HG03066 (cell line): ENCODE results near the gene RIN1.
A peak's percentile ranks its signal among the peaks of the same experiment; 100 is the strongest.

Experiments
- ATAC-seq: cut with Tn5 transposase; IDR thresholded peaks from one replicate; pipeline ENCODE4 v1.9.1; 2021; ENCODE audit warnings: low read depth; ENCODE audit not compliant: unreplicated experiment

The RIN1 gene

DNA sequence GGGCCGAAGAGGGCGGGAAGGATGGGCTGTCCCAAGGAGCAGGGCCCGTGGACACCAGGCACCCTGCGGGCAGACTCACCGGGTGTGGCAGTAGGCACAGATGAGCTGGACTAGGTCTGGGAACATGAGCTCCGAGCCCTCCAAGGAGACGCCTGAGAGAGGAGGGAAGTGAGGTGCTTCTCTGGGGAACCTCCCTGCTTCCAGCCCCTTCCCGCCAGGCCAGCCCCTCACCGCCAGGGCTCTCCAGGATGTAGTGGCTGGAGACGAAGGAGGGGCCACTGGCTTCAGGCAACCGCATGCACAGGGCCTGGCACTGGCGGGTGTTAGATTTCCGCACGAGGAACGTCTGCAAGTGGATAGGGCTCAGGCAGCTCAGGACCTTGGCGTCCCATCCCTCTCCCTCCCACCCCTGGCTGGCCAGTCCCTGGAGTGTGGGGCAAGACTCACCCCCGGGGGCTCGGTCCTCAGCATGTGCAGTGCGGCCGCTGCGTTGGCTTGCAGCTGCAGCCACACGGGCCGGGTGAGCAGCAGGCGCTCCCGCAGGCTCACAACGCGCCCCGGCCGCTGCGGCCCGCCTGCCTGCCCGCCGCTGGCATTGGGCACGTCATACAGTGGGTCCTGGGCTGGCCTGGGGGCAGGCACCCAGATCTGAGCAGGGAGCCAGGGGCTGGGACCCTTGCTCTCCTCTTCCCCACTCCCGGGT lies 552 bp downstream of the RIN1 start:
- ATAC-seq, result no peak

DNA sequence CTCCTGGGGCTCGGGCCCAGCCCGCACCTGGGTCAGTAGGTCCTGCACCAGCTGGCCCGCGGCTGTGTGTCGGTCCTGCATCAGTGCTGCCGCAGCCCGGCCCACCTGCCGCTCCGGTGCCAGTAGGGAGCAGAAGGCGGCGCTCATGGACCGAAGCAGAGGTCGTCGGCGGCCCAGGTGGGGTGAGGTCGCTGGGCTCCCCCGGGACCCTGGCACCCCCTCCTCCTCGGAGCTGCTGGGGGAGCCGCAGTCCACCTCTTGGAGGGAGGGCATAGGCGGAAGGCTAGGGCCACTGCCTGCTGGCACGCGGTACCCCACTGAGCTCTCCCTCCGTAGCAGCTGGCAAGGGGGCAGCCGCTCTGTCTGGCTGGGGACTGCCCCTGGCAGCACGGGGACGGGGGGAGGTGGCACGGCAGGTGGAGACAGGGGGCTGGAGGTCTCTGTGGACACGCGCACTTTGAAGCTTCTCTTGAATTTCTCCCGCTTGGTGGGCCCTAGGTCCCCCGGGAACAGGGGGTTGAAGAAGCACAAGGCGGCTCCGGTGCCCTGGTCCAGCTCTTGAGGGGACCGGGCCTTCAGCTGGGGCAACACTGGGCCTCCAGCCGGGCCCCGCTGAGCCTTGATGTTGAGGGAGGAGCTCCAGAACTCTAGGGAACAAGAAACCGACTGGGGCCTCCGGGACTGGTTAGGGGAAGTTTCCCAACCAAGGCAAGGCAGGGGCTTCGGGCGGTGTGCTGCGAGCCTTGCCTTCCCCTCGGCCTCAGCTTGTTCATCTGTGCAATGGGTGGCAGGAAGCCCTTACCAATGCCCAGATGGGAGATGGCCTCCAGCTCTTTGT lies 1.4 kb downstream of the RIN1 start:
- ATAC-seq, result no peak

DNA sequence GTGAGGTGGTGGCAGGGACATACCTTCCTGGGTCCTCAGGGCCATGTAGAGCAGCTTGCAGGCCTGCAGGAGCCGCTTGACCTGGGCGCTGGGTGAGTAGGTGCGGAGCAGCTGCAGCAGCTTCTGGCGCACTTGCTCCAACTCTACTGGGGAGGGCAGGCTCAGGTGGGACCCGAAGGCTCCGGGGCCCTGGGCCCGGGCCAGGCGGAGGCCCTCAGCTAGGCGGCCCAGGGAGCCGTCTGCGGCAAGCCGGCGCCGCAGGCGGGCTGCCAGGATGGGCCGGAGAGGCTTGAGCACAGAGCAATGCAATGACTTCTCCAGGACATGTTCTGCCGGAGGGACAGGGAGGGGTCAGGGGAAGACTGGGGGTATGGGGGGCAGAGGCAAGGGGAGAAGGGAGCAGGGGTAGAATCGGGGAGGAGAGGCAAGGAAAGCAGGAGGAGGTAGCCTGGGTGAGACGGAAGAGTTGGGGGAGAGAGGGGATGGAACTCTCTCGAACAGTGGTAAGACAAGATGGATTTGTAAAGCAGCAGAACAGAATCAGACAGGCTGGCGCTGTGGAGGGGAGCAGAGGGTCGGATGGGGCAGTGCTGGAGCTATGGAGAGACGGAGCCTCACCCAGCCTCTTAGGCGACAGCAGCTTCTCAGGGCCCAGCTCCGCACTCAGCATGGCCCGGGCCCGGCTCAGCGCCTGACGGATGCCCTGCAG lies 2.2 kb downstream of the RIN1 start:
- ATAC-seq, result no peak

DNA sequence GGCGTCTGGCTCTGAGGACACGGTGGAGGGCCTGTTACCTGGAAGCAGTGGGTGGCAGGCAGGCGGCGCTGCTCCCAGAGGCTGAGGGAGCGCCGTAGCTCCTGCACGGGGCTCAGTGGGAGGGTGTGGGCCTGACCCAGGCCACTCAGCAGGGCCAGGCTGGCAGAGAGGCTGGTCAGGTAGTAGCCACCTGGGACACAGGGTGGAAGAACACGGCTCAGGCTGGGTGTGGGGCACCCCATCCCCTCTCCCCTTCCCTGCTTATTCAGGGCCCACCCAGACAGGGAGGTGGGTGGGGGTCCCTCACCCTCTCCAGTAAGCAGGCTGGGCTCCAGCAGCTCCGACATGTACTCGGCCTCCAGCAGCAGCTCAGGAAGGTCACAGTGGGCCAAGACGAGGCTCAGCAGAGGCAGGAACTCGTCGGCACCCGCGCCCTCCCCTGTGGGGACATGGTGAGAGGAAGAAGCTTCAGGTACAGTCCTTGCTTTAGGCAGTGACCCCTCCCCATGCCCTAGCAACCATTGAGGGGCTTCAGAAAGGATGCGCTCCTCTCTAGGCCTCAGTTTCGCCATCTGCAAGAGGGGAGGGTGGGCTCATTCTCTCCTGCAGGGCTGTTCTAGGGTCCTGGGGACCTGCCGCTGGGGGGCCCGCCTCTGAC lies 2.9 kb downstream of the RIN1 start:
- no peak for ATAC-seq

DNA sequence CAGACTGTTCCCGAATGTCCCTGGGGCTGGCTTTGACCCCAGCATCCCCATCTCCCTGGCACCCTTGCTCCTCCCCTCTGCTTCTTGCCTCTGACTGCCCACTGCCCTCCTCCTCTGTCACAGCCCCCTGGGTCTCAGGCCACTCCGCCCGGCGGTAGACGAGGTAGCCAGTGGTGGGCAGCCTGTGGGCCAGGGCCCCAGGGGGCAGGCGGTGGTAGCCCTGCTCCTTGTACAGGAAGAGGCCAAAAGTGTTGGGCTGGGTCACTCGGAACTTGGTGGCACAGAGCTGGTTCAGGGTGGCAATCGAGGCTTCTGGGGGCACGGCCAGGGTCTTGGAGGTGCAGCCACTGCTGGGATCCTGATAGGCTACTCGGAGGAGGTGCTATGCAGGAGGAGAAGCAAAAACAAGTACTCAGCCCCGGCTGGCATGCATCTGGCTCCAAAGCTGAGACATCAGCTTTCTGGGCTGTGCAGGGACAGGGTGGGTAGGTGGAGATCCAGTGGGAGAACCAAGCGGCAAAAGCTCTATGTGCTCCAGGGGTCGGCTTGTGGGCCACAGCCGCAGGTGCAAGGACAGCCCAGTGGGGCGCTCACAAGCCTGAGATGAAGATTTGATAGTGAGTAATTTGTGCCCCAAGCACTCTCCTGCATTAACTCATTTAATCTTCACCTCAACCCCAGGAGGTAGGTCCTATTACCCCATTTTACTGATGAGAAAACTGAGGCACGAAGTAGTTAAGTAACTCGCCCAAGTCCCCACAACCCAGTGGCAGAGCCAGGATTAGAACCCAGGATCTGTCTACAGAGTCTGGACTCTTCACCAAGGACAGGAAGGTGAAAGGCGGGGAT lies 3.6 kb downstream of the RIN1 start:
- ATAC-seq, result no peak

DNA sequence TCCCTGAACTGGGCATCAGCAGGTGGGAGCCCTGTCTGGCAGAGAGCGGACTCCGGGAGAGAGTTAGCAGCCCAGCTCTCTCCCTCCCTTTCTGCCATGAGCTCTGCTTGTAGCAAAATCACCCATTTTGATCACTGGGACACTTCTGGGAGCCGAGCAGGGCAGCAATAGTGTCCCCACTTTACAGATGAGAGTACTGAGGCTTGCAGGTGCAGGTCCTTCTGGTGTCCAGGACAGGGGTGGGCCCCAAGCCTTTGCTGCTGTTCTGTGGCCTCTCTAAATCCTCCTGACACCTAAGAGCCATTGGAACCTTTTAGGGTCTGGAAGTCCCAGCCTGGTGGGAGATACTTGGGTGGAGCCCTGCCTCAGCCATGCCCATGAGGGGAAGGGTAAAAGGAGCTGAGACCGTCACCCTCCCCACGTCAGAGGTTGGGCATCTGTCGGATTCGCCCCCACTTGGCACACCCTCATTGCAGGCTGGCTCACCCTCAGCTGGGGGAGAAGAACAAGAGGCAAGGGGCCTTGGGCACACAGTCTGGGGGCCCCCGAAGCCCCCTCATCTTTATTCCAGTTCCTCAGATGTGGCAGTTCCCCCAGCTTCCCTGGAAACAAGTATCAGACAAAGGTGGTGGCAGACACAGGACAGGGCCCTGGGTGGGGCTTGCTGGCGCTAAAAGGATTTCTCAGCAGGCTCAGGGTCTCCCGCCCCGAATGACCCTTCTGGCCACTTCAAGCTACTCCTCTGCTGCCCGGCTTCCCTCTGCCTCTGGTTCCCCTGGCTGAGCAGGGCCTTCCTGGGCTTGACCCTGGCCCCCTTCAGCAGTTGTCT lies 4.5 kb downstream of the RIN1 start:
- ATAC-seq, result no peak

DNA sequence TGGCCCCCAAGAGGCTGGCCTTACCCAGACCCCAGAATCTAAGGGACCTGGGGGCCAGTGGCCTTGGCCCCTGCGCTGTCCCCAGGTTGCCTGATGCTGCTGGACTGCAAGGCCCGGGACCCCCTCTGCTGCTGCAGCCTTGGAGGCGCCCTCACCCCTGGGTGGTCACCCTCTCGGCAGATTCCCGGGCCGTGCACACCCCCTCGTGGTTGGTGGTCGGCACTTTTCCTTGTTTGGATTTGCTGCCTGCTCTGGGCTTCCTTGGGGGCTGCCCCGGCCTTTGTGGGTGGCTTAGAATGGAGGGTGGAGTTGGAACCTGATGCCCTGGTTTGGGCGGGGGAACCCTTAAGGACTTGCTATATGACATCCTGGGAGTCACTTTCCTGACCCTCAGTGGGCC lies 5.3 kb downstream of the RIN1 start:
- ATAC-seq, result no peak

DNA sequence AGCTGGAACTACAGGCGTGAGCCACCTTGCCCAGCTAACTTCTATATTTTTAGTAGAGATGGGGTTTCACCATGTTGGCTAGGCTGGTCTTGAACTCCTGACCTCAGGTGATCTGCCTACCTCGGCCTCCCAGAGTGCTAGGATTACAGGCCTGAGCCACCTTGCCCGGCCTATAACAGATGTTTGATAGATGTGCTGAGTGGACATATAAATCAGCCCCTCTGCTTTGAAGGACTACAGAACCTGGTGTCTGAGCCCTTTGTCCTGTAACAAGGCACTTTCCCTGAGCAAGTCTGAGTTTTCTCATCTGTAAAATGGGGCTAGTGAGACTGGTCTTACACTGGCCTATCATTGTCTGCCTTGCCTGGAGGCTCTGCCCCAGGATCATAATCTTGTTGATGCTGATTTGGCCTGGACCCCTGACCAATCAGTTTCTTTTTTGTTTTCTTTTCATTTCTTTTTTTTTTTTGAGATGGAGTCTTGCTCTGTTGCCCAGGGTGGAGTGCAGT lies 7.0 kb downstream of the RIN1 start:
- ATAC-seq, result no peak

DNA sequence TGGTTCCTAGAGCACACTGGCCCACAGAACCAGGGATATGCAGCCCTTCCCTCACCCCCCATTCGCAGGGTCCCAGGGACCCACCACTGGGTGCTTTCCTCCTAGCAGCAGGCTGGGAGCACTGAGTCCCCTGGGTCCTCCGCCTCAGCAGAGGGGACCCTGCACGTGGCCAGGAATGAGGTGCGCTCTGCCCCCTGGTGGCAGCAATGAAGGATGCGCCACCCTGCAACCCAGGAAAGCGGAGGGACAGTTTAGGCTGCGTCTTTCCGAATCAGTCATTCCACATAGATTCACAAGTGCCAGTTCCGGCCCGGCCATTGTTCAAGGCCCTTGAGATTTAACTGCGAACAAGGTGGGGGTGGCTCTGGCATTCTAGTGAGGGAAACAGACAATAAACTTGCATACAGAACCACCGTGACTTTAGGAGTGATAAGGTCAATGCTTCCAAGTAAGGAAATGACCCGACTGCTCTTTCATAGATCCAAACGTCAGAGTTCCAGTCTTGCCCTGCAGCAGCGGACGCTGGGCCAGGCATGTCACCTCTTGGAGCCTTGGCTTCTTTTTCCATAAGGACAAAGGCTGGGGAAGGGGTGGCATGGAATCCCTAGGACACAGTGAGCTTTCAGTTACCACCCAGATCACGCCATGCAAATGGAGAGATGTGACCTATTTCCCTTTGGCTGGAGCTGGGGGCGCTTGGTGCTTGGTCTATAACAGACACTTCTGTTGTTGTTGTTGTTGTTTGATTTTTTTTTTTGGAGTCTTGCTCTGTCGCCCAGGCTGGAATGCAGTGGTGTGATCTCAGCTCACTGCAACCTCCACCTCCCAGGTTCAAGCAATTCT lies 7.7 kb downstream of the RIN1 start:
- ATAC-seq, result peak; percentile 56

DNA sequence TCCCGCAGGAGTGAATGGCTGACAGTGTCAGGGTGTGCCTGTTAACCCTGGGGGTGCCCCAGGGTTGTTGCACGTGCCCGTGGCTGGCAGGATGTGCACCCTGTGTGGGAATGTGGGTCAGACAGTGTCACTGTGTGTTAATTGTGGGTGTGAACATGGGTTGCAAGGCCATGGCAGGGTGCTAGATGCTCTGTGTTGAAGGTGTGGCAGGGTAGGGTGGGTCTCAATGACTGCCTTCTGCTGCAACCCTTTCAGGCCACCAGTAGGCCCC lies 8.3 kb downstream of the RIN1 start:
- ATAC-seq, result no peak

DNA sequence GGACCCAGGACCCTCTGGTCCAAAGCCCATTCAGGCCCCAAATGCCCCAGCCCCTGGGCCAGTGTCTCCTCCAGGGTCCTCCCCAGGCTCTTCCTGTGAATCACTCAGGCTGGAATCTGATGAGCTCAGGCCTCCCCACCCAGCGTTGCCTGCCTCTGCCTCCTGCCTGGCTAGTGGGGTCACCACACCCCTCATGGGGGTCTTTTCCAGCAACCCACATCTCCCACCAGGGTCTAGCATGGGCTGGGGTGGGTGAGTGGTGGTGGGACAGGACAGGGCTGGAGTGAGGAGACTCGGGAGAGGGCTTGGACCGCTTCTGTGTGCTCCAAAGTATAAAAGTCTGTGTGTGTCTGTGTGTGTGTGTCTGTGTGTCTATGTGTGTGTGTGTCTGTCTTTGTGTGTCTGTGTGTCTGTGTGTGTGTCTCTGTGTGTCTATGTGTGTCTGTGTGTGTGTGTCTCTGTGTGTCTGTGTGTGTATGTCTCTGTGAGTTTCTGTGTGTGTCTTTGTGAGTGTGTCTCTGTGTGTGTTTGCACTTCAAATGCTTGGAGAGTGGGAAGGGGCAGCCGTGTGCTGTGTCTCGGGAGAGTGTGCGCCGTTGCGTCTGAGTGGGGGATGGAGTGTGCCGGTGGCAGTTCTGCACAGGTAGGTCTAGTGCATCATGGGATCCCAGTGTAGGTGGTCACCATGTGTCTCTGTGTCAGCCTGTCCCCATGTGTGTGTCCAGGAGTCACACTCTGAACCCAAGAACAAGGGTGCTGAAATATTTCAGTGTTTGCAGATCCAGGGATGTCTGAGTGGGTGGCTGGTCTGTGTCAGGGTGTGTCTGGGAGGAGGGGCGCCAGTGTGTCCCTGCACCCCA lies 8.8 kb downstream of the RIN1 start:
- ATAC-seq, result no peak

DNA sequence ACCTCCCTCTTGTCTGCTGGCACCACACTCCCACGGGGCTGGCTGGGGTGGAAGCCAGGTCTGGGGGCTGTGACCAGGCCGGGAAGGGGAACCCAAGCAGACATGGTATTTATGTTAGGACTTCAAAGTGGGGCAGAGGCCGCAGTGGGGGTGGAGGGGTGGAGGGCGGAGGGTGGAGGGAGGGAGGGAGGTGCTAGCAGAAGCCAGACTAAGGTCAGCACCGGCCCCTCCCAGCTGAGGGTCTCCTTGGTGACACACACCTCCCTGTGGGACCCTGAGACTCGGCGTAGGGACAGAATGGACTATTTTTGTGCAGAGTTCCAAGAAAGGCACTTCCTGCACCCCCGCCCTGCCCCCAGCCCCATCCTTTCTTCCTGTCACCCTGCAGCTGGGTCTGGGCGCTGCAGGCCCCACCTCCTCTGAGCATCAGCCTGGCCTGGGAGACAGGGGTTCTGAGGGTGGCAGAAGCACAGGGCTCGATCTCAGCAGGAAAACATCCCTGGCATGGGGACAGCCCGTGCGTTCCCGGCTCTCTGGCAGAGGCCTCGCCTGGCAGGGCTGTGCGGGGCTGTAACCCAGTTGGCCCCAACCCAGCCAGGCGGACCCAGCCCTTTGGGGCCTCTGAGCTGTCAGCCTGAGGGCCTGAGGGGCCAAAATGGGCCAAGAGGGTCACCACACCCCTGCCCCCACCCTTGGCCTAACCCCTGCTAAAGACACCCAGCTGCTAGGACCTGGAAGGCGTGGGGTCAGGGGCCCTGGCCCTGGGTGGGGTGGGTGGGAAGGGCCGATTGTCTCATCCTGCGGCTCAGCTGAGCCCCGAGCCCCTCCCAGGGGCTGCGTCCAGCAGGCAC lies 9.7 kb downstream of the RIN1 start:
- ATAC-seq, result no peak

DNA sequence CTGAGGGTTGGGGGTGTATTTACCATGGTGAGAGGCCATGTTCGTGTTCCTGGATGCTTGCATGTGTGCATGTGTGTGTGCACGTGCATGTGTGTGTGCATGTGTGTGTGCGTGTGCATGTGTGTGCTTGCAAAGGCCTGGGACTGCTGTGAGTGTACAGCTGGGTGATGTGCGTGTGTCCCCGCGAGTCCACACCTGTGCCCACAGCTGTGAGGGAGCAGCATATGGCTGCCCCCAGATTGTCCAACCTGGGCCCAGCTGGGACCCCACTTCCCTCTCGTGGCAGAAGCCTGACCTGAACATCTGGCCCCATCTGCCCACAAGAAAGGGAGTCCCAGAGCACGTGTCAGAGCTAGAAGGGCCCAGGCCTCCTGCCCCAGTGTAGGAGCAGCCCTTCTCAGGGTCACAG lies 11.0 kb downstream of the RIN1 start:
- ATAC-seq, result no peak

DNA sequence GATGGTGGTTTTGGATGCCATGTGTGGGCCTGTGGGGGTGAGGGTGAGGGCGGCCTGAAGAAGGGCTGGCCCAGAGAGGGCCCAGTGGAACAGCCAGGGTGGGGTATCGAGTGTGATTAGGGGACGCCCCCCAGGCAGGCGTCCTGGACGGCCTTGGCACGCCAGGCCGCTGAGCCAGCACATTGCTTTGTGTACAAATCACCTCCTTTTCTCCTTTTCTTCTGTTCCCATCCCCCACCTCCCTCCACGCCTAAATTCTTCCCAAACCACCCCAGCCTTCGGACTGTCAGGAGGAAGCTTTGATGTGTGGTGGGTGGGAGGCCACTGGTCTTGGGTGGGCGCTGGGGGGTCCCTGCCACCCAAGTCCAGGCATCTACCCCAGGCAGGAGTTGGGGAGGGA lies 11.6 kb downstream of the RIN1 start:
- no peak for ATAC-seq

DNA sequence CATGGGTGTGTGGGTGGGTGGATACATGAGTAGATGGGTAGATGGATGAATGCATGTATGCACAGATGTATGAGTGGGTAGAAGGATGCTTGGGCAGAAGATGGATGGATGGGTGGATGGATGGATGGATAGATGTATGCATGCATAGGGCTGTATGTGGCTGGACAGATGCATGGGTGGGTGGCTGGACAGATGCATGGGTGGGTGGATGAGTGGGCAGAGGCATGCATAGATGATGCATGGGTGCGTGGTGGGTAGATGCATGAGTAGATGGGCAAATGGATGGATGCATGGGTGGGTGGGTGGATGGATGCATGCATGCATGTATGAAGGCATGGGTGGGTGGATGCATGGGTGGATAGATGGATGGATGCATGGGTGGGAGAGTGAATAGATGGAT lies 12.6 kb downstream of the RIN1 start:
- no peak for ATAC-seq

DNA sequence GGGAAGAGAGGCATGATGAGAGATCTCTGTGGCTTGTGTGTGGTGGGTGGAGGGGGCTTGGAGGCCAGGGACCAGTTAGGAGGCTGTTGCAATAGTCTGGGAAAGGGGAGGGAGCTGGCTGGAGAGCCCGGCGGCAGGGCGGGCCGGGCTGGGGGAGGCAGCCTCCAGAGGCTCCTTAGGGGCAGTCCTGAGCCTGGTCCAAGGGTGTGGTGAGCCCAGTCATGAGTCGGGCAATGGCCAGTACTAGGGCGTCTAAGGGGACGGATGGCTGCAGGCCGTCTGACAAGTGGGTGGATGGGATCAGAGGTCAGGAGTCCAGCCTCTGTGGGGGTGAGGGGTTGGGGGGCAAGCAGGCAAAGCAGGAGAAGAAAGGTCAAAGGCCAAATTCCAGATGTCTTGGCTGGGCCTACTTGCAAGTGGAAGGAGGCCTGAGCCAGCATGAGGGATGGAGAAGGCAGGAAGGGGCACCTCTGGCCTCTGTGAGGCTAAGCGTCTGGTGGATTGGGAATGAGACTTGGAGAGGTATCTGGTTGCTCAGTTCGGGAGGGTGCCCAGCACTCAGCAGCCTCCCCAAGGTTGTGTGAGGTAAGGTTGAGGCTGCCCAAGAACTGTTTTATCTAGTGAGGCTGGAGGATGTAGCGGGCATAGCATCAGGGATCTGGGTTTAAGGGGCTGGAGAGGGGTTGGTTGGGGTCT lies 13.4 kb downstream of the RIN1 start:
- ATAC-seq, result no peak
